SK-N-MC (cell line): ENCODE results near the gene FBXL20.

Source experiments
- EZH2 ChIP-seq: fragments of 200-600 bp; sonication (generic); IDR thresholded peaks from one replicate; pipeline ENCODE4 v1.6.1; 2017; ENCODE audit warnings: antibody characterized with exemption
- FOXP2 ChIP-seq: optimal IDR thresholded peaks from 2 replicates; pipeline ENCODE3; 2011; ENCODE audit warnings: mild to moderate bottlenecking, moderate library complexity; ENCODE audit not compliant: insufficient read depth; ENCODE audit errors: extremely low read length, control extremely low read depth
- POLR2AphosphoS5 ChIP-seq: IDR thresholded peaks from 2 replicates; pipeline ENCODE4 v1.6.1; 2012; ENCODE audit warnings: mild to moderate bottlenecking, low read depth, low read length, borderline replicate concordance

GRCh38 chr17:39217734-39218369 lies 183.6 kb downstream of the FBXL20 start:
- TF ChIP-seq EZH2 = no peak
- no peak for TF ChIP-seq POLR2AphosphoS5
- TF ChIP-seq FOXP2 = no peak
